ENCODE results near the gene FGGY.
"Not testable (repeated sequence)": the region's sequence is repeated elsewhere in the genome, so short reads cannot be mapped to it uniquely, and the experiment has no call there.

The FGGY gene, protein sequence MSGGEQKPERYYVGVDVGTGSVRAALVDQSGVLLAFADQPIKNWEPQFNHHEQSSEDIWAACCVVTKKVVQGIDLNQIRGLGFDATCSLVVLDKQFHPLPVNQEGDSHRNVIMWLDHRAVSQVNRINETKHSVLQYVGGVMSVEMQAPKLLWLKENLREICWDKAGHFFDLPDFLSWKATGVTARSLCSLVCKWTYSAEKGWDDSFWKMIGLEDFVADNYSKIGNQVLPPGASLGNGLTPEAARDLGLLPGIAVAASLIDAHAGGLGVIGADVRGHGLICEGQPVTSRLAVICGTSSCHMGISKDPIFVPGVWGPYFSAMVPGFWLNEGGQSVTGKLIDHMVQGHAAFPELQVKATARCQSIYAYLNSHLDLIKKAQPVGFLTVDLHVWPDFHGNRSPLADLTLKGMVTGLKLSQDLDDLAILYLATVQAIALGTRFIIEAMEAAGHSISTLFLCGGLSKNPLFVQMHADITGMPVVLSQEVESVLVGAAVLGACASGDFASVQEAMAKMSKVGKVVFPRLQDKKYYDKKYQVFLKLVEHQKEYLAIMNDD

DNA sequence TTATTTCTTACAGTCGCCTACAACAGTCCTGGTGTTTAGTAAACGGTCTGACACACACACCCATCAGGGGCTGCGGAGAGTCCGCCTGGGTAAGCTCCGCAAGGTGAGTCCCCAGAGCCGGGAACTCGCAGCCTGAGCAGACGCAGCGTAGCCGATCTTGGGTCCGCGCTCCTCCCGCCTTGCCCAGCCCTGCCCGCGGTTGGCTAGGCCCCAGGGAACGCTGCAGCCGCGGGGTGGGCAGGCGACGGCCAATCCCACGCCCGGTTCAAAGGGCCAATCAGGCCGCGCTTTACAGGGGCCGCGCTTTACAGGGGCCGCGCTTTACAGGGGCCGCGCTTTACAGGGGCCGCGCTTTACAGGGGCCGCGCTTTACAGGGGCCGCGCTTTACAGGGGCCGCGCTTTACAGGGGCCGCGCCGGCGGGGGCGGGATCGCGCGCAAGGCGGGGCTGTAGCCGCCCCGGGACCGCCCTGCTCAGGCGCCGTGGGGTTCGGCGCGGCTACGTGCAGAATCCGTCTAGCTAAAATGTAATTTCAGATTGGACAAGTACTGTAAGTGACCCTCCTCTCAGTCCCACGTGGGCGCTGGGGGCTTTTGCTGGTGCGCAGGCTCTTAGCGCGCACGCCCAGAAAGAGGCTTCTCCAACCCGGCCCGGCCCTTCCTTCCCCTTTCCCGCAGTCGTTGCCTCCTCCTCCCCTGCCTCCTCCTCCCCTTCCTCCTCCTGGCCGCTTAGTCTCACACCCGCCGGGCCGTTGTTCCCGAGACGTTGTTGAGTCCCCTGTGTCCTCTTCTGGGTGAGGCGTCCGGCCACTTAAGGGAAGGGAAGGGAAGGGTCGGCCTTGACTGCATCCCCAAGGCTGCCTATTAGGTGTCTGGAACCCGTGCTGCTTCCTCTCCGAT lies at the start of gene FGGY:
Gene FGGY, plus strand, starts transcription at position 737 of the 899 bp plus-strand sequence. CDS start 24,456 bp downstream, outside the sequence.
- peak within 1 kb of the TSS; percentile 79 to 87 for H3K4me3 ChIP-seq (ENCODE audit: low read depth in 1 of 2, low read length in 2 of 2)
- no peaks in the 10 kb centered on the region for H3K9me3 ChIP-seq (ENCODE audit: control insufficient read depth in 1 of 2, low read length in 2 of 2)
- H3K9ac ChIP-seq (ENCODE audit: low read depth in 1 of 2, low read length in 2 of 2) = peak within 1 kb of the TSS; percentile 89 to 90
- no peaks in the 10 kb centered on the region for H3K27me3 ChIP-seq (ENCODE audit: control insufficient read depth in 1 of 2, insufficient read depth in 2 of 2, low read length in 2 of 2)
- peak within 1 kb of the TSS; percentile 93 for H3K27ac ChIP-seq (ENCODE audit: low read depth, low read length)
- peaks cover 20 to 21% of the 10 kb centered on the region in 2 donors for H3K4me1 ChIP-seq (ENCODE audit: control insufficient read depth in 1 of 2, insufficient read depth in 2 of 2, low read length in 2 of 2)
- no peaks in the 10 kb centered on the region for H3K36me3 ChIP-seq (ENCODE audit: control insufficient read depth in 1 of 2, insufficient read depth in 2 of 2, low read length in 2 of 2)

DNA sequence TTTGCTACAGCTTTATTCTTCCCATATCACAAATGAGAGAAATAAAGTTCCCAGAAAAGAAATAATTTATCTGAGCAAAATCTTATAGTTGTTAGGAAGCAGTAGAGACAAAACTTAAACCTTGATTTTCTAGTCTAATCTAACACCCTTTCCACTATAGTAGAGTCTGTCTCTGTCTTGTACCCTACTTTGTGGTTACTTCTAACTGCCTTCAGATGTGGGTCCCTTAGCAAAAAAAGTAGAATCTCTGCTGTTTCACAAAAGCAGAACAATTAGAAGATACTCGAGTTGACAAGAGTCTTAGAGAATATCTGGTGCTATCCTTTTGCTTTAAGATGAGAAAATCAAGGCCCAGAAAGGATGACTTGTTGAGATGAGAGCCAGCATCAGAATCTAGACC lies 48.1 kb upstream of the FGGY start:
- Histone ChIP-seq H3K27ac (ENCODE audit: low read depth, low read length) (no peak overlapping the region), H3K4me1 (ENCODE audit: control insufficient read depth in 1 of 2, insufficient read depth in 2 of 2, low read length in 2 of 2) (no peaks in the 10 kb centered on the region), H3K9ac (ENCODE audit: low read depth in 1 of 2, low read length in 2 of 2) (no peak overlapping the region), H3K36me3 (ENCODE audit: control insufficient read depth in 1 of 2, insufficient read depth in 2 of 2, low read length in 2 of 2) (no peaks in the 10 kb centered on the region), H3K27me3 (ENCODE audit: control insufficient read depth in 1 of 2, insufficient read depth in 2 of 2, low read length in 2 of 2) (no peaks in the 10 kb centered on the region), H3K4me3 (ENCODE audit: low read depth in 1 of 2, low read length in 2 of 2) (no peak overlapping the region), H3K9me3 (ENCODE audit: control insufficient read depth in 1 of 2, low read length in 2 of 2) (peaks cover 0 to 7% of the 10 kb centered on the region in 2 donors)

DNA sequence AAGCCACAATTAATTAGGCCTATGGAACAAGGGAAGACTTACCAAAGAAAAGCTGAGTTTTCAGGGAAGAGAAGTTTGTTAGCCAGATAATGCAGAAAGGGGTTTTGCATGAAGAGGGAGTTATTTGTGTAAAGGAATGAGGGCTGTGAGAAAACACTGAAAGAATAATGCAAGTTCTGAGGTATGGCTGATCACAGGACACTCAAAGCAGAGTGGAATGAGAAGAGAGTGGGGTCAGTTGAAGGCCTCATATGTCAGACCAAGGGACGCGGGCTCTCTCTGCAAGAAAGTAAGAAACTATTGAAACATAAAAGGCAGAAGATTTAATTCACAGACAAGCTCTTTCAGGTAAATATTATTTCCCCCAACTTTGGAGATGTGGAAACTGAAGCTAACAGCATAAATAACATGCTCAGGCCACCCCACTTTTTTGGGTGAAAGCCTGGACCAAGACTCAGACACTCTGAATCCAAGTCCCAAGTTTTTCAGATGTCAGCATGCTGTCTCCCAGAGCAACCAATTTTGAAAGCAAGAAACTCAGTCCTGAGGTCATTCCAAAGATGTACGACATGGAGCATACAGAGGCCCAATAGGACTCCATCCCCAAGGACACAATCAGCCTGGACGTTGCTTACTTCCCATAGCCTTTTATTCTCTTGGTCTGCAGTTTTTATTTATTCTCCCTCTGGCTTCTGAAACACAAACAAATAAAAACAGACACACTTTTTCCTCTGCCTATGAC lies 47.3 kb upstream of the FGGY start:
- H3K4me1 ChIP-seq (ENCODE audit: control insufficient read depth in 1 of 2, insufficient read depth in 2 of 2, low read length in 2 of 2) = no peaks in the 10 kb centered on the region
- H3K9ac ChIP-seq (ENCODE audit: low read depth in 1 of 2, low read length in 2 of 2) = no peak overlapping the region
- H3K9me3 ChIP-seq (ENCODE audit: control insufficient read depth in 1 of 2, low read length in 2 of 2) = peaks cover 0 to 7% of the 10 kb centered on the region in 2 donors
- no peaks in the 10 kb centered on the region for H3K27me3 ChIP-seq (ENCODE audit: control insufficient read depth in 1 of 2, insufficient read depth in 2 of 2, low read length in 2 of 2)
- no peaks in the 10 kb centered on the region for H3K36me3 ChIP-seq (ENCODE audit: control insufficient read depth in 1 of 2, insufficient read depth in 2 of 2, low read length in 2 of 2)
- no peak overlapping the region for H3K4me3 ChIP-seq (ENCODE audit: low read depth in 1 of 2, low read length in 2 of 2)
- H3K27ac ChIP-seq (ENCODE audit: low read depth, low read length) = no peak overlapping the region

DNA sequence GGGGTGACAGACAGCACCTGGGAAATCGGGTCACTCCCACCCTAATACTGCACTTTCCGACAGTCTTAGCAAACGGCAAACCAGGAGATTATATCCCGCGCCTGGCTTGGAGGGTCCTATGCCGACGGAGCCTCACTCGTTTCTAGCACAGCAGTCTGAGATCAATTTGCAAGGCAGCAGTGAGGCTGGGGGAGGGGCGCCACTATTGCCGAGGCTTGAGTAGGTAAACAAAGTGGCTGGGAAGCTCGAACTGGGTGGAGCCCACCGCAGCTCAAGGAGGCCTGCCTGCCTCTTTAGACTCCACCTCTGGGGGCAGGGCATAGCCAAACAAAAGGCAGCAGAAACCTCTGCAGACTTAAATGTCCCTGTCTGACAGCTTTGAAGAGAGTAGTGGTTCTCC lies 45.8 kb upstream of the FGGY start:
- H3K27ac ChIP-seq (ENCODE audit: low read depth, low read length); H3K4me1 ChIP-seq (ENCODE audit: control insufficient read depth in 1 of 2, insufficient read depth in 2 of 2, low read length in 2 of 2); H3K4me3 ChIP-seq (ENCODE audit: low read depth in 1 of 2, low read length in 2 of 2); H3K36me3 ChIP-seq (ENCODE audit: control insufficient read depth in 1 of 2, insufficient read depth in 2 of 2, low read length in 2 of 2); H3K9me3 ChIP-seq (ENCODE audit: control insufficient read depth in 1 of 2, low read length in 2 of 2); H3K9ac ChIP-seq (ENCODE audit: low read depth in 1 of 2, low read length in 2 of 2); H3K27me3 ChIP-seq (ENCODE audit: control insufficient read depth in 1 of 2, insufficient read depth in 2 of 2, low read length in 2 of 2): not testable (repeated sequence)

DNA sequence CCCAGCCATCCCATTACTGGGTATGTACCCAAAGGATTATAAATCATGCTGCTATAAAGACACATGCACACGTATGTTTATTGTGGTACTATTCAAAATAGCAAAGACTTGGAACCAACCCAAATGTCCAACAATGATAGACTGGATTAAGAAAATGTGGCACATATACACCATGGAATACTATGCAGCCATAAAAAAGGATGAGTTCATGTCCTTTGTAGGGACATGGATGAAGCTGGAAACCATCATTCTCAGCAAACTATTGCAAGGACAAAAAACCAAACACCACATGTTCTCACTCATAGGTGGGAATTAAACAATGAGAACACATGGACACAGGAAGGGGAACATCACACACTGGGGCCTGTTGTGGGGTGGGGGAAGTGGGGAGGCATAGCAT lies 40.5 kb upstream of the FGGY start:
- H3K9me3 ChIP-seq (ENCODE audit: control insufficient read depth in 1 of 2, low read length in 2 of 2); H3K4me3 ChIP-seq (ENCODE audit: low read depth in 1 of 2, low read length in 2 of 2); H3K27me3 ChIP-seq (ENCODE audit: control insufficient read depth in 1 of 2, insufficient read depth in 2 of 2, low read length in 2 of 2); H3K36me3 ChIP-seq (ENCODE audit: control insufficient read depth in 1 of 2, insufficient read depth in 2 of 2, low read length in 2 of 2); H3K4me1 ChIP-seq (ENCODE audit: control insufficient read depth in 1 of 2, insufficient read depth in 2 of 2, low read length in 2 of 2); H3K9ac ChIP-seq (ENCODE audit: low read depth in 1 of 2, low read length in 2 of 2); H3K27ac ChIP-seq (ENCODE audit: low read depth, low read length): not testable (repeated sequence)

DNA sequence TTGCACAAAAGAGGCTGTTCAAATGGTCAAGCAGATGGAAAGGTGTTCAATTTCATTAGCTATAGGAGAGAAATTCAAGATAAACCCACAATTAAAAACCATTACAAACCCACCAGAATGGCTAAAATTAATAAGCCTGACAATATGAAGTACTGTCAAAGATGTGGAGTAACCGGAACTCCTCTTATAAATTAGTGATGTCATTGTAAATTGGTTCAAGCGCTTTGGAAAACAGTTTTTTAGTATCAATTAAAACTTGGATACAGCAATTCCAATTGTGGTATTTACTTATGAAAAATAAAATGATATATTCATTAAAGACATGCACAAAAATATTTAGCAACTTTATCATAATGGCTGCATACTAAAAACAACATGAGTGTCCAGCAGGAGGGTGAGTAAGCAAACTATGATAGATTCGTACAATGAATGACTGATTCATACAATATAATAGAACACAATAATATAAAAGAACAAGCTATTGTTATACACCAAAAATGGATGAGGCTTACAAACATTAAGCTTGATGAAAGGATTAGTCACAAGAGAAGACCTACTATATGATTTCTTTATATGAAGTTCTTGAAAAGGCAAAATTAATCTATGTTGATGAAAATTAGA lies 38.4 kb upstream of the FGGY start:
- Histone ChIP-seq H3K9me3 (ENCODE audit: control insufficient read depth in 1 of 2, low read length in 2 of 2) (no peaks in the 10 kb centered on the region), H3K27ac (ENCODE audit: low read depth, low read length) (no peak overlapping the region), H3K4me1 (ENCODE audit: control insufficient read depth in 1 of 2, insufficient read depth in 2 of 2, low read length in 2 of 2) (no peaks in the 10 kb centered on the region), H3K9ac (ENCODE audit: low read depth in 1 of 2, low read length in 2 of 2) (no peak overlapping the region), H3K36me3 (ENCODE audit: control insufficient read depth in 1 of 2, insufficient read depth in 2 of 2, low read length in 2 of 2) (no peaks in the 10 kb centered on the region), H3K27me3 (ENCODE audit: control insufficient read depth in 1 of 2, insufficient read depth in 2 of 2, low read length in 2 of 2) (no peaks in the 10 kb centered on the region), H3K4me3 (ENCODE audit: low read depth in 1 of 2, low read length in 2 of 2) (no peak overlapping the region)

DNA sequence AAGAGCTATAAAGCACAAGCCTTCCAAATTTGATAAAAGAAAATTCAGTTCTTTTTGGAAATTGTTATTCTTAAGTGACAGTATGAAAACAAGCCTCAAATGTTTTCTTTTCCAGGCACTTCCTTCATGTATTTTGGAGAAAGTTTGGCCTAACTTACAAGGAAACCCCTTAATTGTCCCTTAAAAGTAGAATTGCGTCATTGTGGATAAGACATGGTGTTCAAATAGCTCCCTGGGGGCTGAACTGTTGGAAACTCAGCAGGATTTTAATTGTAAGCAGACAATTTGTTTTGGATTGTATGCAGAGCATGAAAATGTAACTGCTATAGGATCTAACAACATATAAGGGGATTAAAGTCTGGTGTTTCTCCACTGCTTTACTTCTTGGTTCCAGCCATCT lies 35.4 kb upstream of the FGGY start:
- no peak overlapping the region for H3K27ac ChIP-seq (ENCODE audit: low read depth, low read length)
- H3K4me3 ChIP-seq (ENCODE audit: low read depth in 1 of 2, low read length in 2 of 2) = no peak overlapping the region
- H3K9me3 ChIP-seq (ENCODE audit: control insufficient read depth in 1 of 2, low read length in 2 of 2) = no peaks in the 10 kb centered on the region
- no peaks in the 10 kb centered on the region for H3K36me3 ChIP-seq (ENCODE audit: control insufficient read depth in 1 of 2, insufficient read depth in 2 of 2, low read length in 2 of 2)
- no peak overlapping the region for H3K9ac ChIP-seq (ENCODE audit: low read depth in 1 of 2, low read length in 2 of 2)
- H3K27me3 ChIP-seq (ENCODE audit: control insufficient read depth in 1 of 2, insufficient read depth in 2 of 2, low read length in 2 of 2) = no peaks in the 10 kb centered on the region
- H3K4me1 ChIP-seq (ENCODE audit: control insufficient read depth in 1 of 2, insufficient read depth in 2 of 2, low read length in 2 of 2) = no peaks in the 10 kb centered on the region

DNA sequence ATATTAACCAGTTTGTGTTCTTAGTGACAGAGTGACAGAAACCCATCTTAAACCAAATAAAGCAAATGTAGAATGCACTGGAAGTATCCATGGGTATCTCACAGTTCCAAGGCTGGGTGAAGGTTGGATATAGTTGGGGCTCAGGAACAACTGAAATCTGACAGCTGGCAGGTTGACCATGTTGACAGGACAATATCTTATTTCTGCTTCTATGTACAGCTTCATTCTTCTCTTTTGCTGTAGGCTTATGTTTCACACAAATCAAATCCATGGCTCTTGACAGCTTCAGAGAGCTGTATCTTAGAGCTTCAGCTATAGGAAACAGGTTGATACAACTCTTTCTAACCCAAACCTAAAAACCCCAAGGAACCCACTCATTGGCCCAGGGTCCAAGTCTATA lies 34.3 kb upstream of the FGGY start:
- no peak overlapping the region for H3K4me3 ChIP-seq (ENCODE audit: low read depth in 1 of 2, low read length in 2 of 2)
- H3K27me3 ChIP-seq (ENCODE audit: control insufficient read depth in 1 of 2, insufficient read depth in 2 of 2, low read length in 2 of 2) = no peaks in the 10 kb centered on the region
- H3K36me3 ChIP-seq (ENCODE audit: control insufficient read depth in 1 of 2, insufficient read depth in 2 of 2, low read length in 2 of 2) = no peaks in the 10 kb centered on the region
- no peak overlapping the region for H3K27ac ChIP-seq (ENCODE audit: low read depth, low read length)
- no peak overlapping the region for H3K9ac ChIP-seq (ENCODE audit: low read depth in 1 of 2, low read length in 2 of 2)
- no peaks in the 10 kb centered on the region for H3K4me1 ChIP-seq (ENCODE audit: control insufficient read depth in 1 of 2, insufficient read depth in 2 of 2, low read length in 2 of 2)
- no peaks in the 10 kb centered on the region for H3K9me3 ChIP-seq (ENCODE audit: control insufficient read depth in 1 of 2, low read length in 2 of 2)

DNA sequence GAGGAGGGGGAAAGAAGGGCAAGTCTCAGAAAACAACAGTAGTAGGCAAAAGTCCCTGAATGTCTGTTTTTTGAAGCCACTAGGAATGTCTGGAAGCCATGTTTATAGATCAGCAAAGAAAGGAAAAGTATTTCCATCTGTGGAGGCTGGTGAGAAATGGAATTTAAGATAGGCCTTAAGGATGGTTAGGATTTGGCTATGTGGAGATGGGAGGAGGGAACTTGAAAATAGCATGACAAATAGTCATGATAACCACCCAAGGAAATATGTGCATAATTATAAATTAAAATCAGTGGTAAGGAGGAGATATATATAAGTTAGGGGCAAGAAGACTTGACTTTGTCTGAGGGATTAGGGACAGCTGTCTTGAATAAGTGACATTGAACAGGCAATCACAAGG lies 33.8 kb upstream of the FGGY start:
- no peak overlapping the region for H3K27ac ChIP-seq (ENCODE audit: low read depth, low read length)
- no peaks in the 10 kb centered on the region for H3K4me1 ChIP-seq (ENCODE audit: control insufficient read depth in 1 of 2, insufficient read depth in 2 of 2, low read length in 2 of 2)
- no peaks in the 10 kb centered on the region for H3K36me3 ChIP-seq (ENCODE audit: control insufficient read depth in 1 of 2, insufficient read depth in 2 of 2, low read length in 2 of 2)
- H3K27me3 ChIP-seq (ENCODE audit: control insufficient read depth in 1 of 2, insufficient read depth in 2 of 2, low read length in 2 of 2) = no peaks in the 10 kb centered on the region
- H3K9me3 ChIP-seq (ENCODE audit: control insufficient read depth in 1 of 2, low read length in 2 of 2) = no peaks in the 10 kb centered on the region
- no peak overlapping the region for H3K9ac ChIP-seq (ENCODE audit: low read depth in 1 of 2, low read length in 2 of 2)
- no peak overlapping the region for H3K4me3 ChIP-seq (ENCODE audit: low read depth in 1 of 2, low read length in 2 of 2)
